Retinal pigment epithelial cell (primary cell): ENCODE measurements around the gene MRPS10.

Experiments used
- DNase-seq: peaks from one replicate; pipeline ENCODE4 v3.0.0-alpha.2; 2010; ENCODE audit warnings: low read depth
- H3K4me3 ChIP-seq: 2 replicates; pipeline ENCODE4 v1.5.1; 2011; ENCODE audit warnings: mild to moderate bottlenecking, low read length, control low read depth, moderate library complexity
- TF ChIP-seq, protein P1 (sequence below): conservative IDR thresholded peaks from 2 replicates; pipeline ENCODE4 v1.5.1; 2011; ENCODE audit warnings: low read depth, low read length, control low read depth, inconsistent platforms

Gene MRPS10

DNA sequence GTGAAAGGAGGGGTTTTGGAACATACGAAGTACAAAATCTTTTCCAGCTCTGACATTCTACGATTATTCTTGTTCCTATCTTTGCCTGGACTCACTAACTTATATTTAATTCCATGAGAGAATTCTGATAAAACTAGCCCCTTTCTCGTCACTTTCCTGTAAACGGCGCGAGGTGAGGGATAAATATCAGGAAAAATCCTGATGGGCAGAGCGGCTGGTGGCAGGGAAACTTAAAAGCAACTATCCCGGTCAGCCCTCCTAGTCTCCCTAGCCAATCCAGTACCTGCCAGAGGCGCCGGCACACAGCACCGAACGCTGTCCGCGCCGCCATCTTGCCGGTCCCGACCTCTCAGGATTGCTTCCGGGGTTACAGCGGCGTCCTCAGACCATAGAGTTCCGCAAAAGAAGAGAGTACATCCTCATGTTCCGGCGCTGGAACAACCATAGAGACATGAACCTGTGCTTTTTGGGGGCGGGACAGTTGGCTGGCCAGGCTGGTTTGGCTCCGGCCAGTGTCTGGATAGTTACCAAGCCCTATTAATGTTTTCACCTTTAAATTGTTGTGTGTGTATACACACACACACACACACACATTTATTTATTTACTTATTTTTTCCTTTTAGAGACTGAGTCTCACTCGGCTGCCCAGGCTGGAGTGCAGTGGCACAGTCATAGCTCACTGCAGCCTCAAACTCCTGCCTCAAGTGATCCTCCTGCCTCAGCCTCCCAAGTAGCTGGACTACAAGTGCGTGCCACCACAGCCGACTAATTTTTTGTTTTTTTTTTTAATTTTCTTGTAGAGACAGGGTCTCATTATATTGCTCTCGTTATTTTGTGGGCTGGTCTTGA lies at the start of gene MRPS10:
Gene MRPS10 (minus strand): TSS at position 343 of the 849 bp plus-strand sequence. CDS start 12 bp downstream, at position 331.
- peak within 1 kb of the TSS; percentile 89 for H3K4me3 ChIP-seq
- TF ChIP-seq, protein P1, sequence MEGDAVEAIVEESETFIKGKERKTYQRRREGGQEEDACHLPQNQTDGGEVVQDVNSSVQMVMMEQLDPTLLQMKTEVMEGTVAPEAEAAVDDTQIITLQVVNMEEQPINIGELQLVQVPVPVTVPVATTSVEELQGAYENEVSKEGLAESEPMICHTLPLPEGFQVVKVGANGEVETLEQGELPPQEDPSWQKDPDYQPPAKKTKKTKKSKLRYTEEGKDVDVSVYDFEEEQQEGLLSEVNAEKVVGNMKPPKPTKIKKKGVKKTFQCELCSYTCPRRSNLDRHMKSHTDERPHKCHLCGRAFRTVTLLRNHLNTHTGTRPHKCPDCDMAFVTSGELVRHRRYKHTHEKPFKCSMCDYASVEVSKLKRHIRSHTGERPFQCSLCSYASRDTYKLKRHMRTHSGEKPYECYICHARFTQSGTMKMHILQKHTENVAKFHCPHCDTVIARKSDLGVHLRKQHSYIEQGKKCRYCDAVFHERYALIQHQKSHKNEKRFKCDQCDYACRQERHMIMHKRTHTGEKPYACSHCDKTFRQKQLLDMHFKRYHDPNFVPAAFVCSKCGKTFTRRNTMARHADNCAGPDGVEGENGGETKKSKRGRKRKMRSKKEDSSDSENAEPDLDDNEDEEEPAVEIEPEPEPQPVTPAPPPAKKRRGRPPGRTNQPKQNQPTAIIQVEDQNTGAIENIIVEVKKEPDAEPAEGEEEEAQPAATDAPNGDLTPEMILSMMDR: no peak
- DNase-seq: peak; percentile 82

DNA sequence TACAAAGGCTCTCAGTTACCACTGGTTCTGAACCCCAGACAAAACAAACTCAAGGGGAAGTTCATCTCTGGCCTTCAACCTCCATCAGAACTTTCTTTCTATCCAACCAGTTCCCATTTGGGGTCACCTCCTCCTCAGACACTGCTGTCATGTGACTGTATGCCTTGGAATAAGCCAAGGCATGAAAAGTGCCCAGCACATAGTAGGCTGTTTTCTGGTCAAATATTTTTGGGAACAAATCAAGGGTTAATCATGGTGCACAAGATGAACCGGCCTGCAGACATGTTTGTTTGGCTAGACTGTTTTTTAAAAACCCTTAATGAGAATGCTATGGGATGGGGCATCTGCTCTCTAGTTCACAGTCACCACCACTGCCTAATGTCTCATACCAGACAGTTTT lies 48.9 kb upstream of the MRPS10 start:
- H3K4me3 ChIP-seq: no peak overlapping the region
- TF ChIP-seq, protein P1: no peak
- DNase-seq: no peak

DNA sequence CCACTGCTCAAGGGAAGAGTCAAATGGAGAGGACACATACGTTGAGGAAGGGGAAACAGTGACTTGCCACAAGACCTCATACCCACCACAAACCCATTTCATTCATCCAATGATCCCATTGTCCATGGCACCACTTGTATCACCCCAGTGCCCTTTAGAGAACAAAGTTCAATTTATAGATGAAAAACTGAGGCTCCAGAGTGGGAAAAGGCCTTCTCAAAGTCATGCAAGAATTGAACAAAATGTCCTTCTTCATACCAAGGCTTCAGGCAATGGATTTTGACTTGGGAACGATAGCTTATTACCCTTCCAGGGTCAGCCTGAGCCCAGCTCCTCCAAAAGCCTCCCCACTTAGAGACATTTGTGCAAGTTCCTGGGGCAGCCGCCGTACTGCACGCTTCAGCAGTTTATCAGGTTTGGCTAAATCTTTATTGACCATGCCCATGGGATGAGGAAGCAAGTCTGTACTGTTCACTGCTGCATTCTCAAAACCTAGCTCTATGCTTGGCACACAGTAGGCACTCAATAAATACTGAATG lies 47.3 kb upstream of the MRPS10 start:
- TF ChIP-seq, protein P1: no peak
- no peak for DNase-seq

DNA sequence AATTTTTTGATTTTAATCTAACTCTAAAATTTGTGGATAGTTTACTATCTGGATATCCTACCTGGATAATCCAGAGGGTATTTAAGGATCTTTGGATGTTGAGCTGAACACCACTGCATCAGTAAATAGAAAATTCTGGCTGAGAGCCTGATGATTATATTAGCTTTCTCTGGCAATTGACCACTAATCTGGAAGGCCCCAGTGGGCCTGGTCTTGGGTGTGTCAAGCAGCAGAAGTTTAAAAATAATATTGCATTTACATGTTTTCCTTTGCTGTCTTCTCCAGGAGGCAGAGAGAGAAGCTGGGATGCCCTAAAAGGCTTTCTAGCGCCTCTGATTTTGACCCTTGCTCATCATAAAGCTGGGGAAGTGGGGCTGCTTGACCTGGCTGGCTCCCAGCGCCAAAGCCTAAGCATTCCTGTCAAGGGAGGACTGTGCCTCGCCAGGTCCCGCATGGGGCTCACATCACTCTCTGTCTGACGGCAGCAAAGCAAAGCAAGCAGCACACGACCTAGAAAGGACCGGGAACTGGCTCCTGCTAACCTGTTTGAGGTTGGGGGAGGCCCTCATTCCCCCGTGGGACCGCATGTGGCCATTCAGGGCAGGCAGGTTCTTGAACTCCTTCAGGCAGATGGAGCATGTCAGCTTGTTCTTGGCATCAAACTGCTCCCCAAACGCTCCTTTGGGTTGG lies 46.6 kb upstream of the MRPS10 start:
- TF ChIP-seq, protein P1: no peak
- H3K4me3 ChIP-seq: no peak overlapping the region
- DNase-seq: no peak

More for the DNA sequence above, 47.3 kb upstream of the MRPS10 start:
- H3K4me3 ChIP-seq: no peak overlapping the region

DNA sequence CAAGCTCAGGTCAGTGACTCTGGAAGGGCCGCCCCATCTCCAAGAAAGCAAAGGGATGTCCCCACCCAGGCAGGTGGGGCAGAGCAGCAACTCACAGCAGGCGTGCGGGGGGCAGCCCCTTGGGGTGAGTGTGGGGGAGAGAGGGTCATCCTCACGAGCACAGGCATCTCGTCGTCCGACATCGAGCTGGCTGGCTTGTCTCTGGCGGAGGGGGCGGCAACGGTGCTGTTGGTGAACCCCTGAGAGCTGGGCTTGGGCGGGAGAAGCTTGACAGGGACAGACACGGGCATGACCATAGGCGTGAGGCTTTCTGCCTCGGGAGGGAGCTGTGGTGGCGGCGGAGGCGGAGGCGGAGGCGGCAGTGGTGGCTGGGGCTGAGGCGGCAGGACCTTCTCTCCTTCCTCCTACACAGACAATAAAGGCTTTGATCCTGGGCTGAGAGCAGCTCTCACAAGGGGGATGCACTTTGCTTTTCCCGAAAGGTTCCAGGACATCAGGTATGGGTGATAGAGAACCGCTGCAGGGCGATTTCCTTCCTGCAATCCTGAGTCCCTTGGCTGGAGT lies 45.6 kb upstream of the MRPS10 start:
- no peak overlapping the region for H3K4me3 ChIP-seq
- no peak for DNase-seq
- TF ChIP-seq, protein P1: no peak

DNA sequence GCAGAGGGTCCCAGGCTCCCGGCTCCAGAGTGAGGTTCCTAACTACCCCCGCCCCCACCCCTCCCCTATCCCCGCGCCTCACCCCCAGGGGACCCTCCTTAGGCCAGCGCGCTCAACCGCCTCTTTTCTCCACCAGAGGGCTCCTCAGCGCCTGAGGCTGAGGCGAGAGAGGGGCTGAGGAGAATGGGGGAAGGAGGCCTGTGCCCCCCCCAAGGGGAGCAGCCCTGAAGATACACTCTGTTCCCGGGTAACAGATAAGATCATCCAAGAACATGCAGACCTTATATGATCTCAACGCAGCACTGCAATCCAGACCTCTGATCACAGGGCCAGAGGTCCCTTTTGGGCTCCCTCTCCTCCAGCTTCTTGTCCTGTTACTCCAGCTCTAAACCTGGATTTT lies 43.3 kb upstream of the MRPS10 start:
- H3K4me3 ChIP-seq: no peak overlapping the region
- no peak for DNase-seq
- TF ChIP-seq, protein P1: peak; percentile 55
